GM13977 (cell line): ENCODE measurements around the gene MSI2.

Source experiments
- DNase-seq: peaks from one replicate; pipeline ENCODE4 v3.0.0; 2012; ENCODE audit warnings: low spot score
- CTCF ChIP-seq: IDR thresholded peaks from 2 replicates; pipeline ENCODE4 v1.5.1; 2012; ENCODE audit warnings: mild to moderate bottlenecking, control low read depth; ENCODE audit not compliant: insufficient read depth; ENCODE audit errors: extremely low read depth, missing control alignments
- in situ Hi-C: fragments of 300-500 bp; cut with MboI; formaldehyde crosslinking; loops from one replicate; pipeline ENCODE4 v1.12.0; 2022; ENCODE audit warnings: low sequenced_read_pairs, low pct_unique_long_range_greater_than_20kb, mixed read lengths, inconsistent platforms; ENCODE audit not compliant: unreplicated experiment

The MSI2 gene

GRCh38 chr17:57305144-57305728, 48.9 kb downstream of the MSI2 start:
- no peak for DNase-seq
- in situ Hi-C loops: no loop called here
- TF ChIP-seq CTCF: no peak

GRCh38 chr17:57305908-57306504, 49.7 kb downstream of the MSI2 start:
- no peak for TF ChIP-seq CTCF
- in situ Hi-C loops: no loop called here
- DNase-seq: no peak

GRCh38 chr17:57308543-57309186, 52.3 kb downstream of the MSI2 start:
- DNase-seq: no peak
- in situ Hi-C loops: no loop called here
- no peak for TF ChIP-seq CTCF

GRCh38 chr17:57309479-57309878, 53.2 kb downstream of the MSI2 start:
- no peak for DNase-seq
- in situ Hi-C loops: no loop called here
- TF ChIP-seq CTCF: no peak

- in situ Hi-C loops: no loop called here
- no peak for DNase-seq
- no peak for TF ChIP-seq CTCF
Observed at GRCh38 chr17:57311281-57312216, 55.2 kb downstream of the MSI2 start.

GRCh38 chr17:57312242-57312641, 55.9 kb downstream of the MSI2 start:
- DNase-seq: no peak
- in situ Hi-C loops: no loop called here
- TF ChIP-seq CTCF: no peak
